ENCODE data around the gene FXR2.

Gene FXR2

GRCh38 chr17:7552621-7553051 lies 62.1 kb downstream of the FXR2 start:
- Histone ChIP-seq H3K27ac (ENCODE audit: insufficient read depth, low read length, poor library complexity, severe bottlenecking) (peak overlapping the region; percentile 42), H3K4me3 (ENCODE audit: insufficient read depth, low read depth, low read length, poor library complexity, severe bottlenecking) (no peak overlapping the region), H3K4me1 (ENCODE audit: control insufficient read depth, insufficient read depth, low read length, poor library complexity, severe bottlenecking) (peaks cover 53% of the 10 kb centered on the region), H3K36me3 (ENCODE audit: control insufficient read depth, insufficient read depth, low read length) (peaks cover 6% of the 10 kb centered on the region), H3K9me3 (ENCODE audit: control insufficient read depth, low read length) (no peaks in the 10 kb centered on the region), H3K27me3 (replicated peaks; ENCODE audit: control insufficient read depth, insufficient read depth, low read length, poor library complexity, severe bottlenecking) (no peaks in the 10 kb centered on the region)
- peak in 2 of 3 donors; percentile 11 to 21 for DNase-seq

GRCh38 chr17:7551396-7551795 lies 63.3 kb downstream of the FXR2 start:
- Histone ChIP-seq H3K4me1 (ENCODE audit: control insufficient read depth, insufficient read depth, low read length, poor library complexity, severe bottlenecking) (peaks cover 50% of the 10 kb centered on the region), H3K4me3 (ENCODE audit: insufficient read depth, low read depth, low read length, poor library complexity, severe bottlenecking) (no peak overlapping the region), H3K36me3 (ENCODE audit: control insufficient read depth, insufficient read depth, low read length) (no peaks in the 10 kb centered on the region), H3K9me3 (ENCODE audit: control insufficient read depth, low read length) (no peaks in the 10 kb centered on the region), H3K27me3 (replicated peaks; ENCODE audit: control insufficient read depth, insufficient read depth, low read length, poor library complexity, severe bottlenecking) (no peaks in the 10 kb centered on the region), H3K27ac (ENCODE audit: insufficient read depth, low read length, poor library complexity, severe bottlenecking) (no peak overlapping the region)
- DNase-seq: no peak

GRCh38 chr17:7550344-7550743 lies 64.4 kb downstream of the FXR2 start:
- Histone ChIP-seq H3K4me1 (ENCODE audit: control insufficient read depth, insufficient read depth, low read length, poor library complexity, severe bottlenecking) (peaks cover 50% of the 10 kb centered on the region), H3K36me3 (ENCODE audit: control insufficient read depth, insufficient read depth, low read length) (no peaks in the 10 kb centered on the region), H3K4me3 (ENCODE audit: insufficient read depth, low read depth, low read length, poor library complexity, severe bottlenecking) (no peak overlapping the region), H3K27me3 (replicated peaks; ENCODE audit: control insufficient read depth, insufficient read depth, low read length, poor library complexity, severe bottlenecking) (no peaks in the 10 kb centered on the region), H3K27ac (ENCODE audit: insufficient read depth, low read length, poor library complexity, severe bottlenecking) (peak overlapping the region; percentile 78), H3K9me3 (ENCODE audit: control insufficient read depth, low read length) (no peaks in the 10 kb centered on the region)
- DNase-seq: no peak

- H3K27ac ChIP-seq (ENCODE audit: insufficient read depth, low read length, poor library complexity, severe bottlenecking): peak overlapping the region; percentile 78
Observed at GRCh38 chr17:7549401-7550055, 65.2 kb downstream of the FXR2 start.

GRCh38 chr17:7548585-7549400 lies 65.9 kb downstream of the FXR2 start, which contains the start of gene TNFSF12:
Gene TNFSF12 (plus strand): TSS chr17:7549058. CDS start chr17:7549154, 96 bp downstream.
- no peaks in the 10 kb centered on the region for H3K36me3 ChIP-seq (ENCODE audit: control insufficient read depth, insufficient read depth, low read length)
- H3K27ac ChIP-seq (ENCODE audit: insufficient read depth, low read length, poor library complexity, severe bottlenecking): peak within 1 kb of the TSS; percentile 78
- DNase-seq: peak; percentile 33 to 43 (median 33)
- H3K4me1 ChIP-seq (ENCODE audit: control insufficient read depth, insufficient read depth, low read length, poor library complexity, severe bottlenecking): peaks cover 45% of the 10 kb centered on the region
- H3K4me3 ChIP-seq (ENCODE audit: insufficient read depth, low read depth, low read length, poor library complexity, severe bottlenecking): peak within 1 kb of the TSS; percentile 80
- no peaks in the 10 kb centered on the region for H3K9me3 ChIP-seq (ENCODE audit: control insufficient read depth, low read length)
- no peaks in the 10 kb centered on the region for H3K27me3 ChIP-seq (replicated peaks; ENCODE audit: control insufficient read depth, insufficient read depth, low read length, poor library complexity, severe bottlenecking)

More at GRCh38 chr17:7549401-7550055, 65.2 kb downstream of the FXR2 start:
- H3K36me3 ChIP-seq (ENCODE audit: control insufficient read depth, insufficient read depth, low read length): no peaks in the 10 kb centered on the region
- peak overlapping the region; percentile 80 for H3K4me3 ChIP-seq (ENCODE audit: insufficient read depth, low read depth, low read length, poor library complexity, severe bottlenecking)
- peak in 1 of 3 donors; percentile 16 for DNase-seq
- no peaks in the 10 kb centered on the region for H3K27me3 ChIP-seq (replicated peaks; ENCODE audit: control insufficient read depth, insufficient read depth, low read length, poor library complexity, severe bottlenecking)
- H3K9me3 ChIP-seq (ENCODE audit: control insufficient read depth, low read length): no peaks in the 10 kb centered on the region
- peaks cover 50% of the 10 kb centered on the region for H3K4me1 ChIP-seq (ENCODE audit: control insufficient read depth, insufficient read depth, low read length, poor library complexity, severe bottlenecking)

GRCh38 chr17:7544911-7545310 lies 69.8 kb downstream of the FXR2 start:
- Histone ChIP-seq H3K4me3 (ENCODE audit: insufficient read depth, low read depth, low read length, poor library complexity, severe bottlenecking) (no peak overlapping the region), H3K9me3 (ENCODE audit: control insufficient read depth, low read length) (no peaks in the 10 kb centered on the region), H3K27ac (ENCODE audit: insufficient read depth, low read length, poor library complexity, severe bottlenecking) (no peak overlapping the region), H3K27me3 (replicated peaks; ENCODE audit: control insufficient read depth, insufficient read depth, low read length, poor library complexity, severe bottlenecking) (no peaks in the 10 kb centered on the region), H3K36me3 (ENCODE audit: control insufficient read depth, insufficient read depth, low read length) (no peaks in the 10 kb centered on the region), H3K4me1 (ENCODE audit: control insufficient read depth, insufficient read depth, low read length, poor library complexity, severe bottlenecking) (peaks cover 16% of the 10 kb centered on the region)
- DNase-seq: no peak

Data from effector memory CD4-positive, alpha-beta T cell (primary cell).